Neuronal stem cell (in vitro differentiated cells): Measurements from ENCODE around the gene EPHA6.
"Not testable (repeated sequence)": the region's sequence is repeated elsewhere in the genome, so short reads cannot be mapped to it uniquely, and the experiment has no call there.

Source experiments
- DNase-seq: peaks from one replicate; pipeline ENCODE4 v3.0.0-alpha.2; 2013; ENCODE audit warnings: low spot score
- H2AFZ ChIP-seq: one replicate; pipeline ENCODE4 v1.6.1; 2013; ENCODE audit warnings: mild to moderate bottlenecking, low read length, inconsistent platforms
- H2AK5ac ChIP-seq: 2 replicates; pipeline ENCODE4 v1.6.1; 2013; ENCODE audit warnings: low read depth, mild to moderate bottlenecking, inconsistent platforms, low read length, moderate library complexity, mixed read lengths
- H2BK120ac ChIP-seq: 2 replicates; pipeline ENCODE4 v1.6.1; 2013; ENCODE audit warnings: low read depth, mild to moderate bottlenecking, inconsistent platforms, low read length, moderate library complexity, mixed read lengths
- H2BK12ac ChIP-seq: one replicate; pipeline ENCODE4 v1.6.1; 2013; ENCODE audit warnings: low read length, inconsistent platforms
- H2BK15ac ChIP-seq: 2 replicates; pipeline ENCODE4 v1.6.1; 2013; ENCODE audit warnings: mild to moderate bottlenecking, low read length, inconsistent platforms, mixed read lengths
- H2BK5ac ChIP-seq: one replicate; pipeline ENCODE4 v1.6.1; 2013; ENCODE audit warnings: inconsistent platforms, mild to moderate bottlenecking, low read length, moderate library complexity
- H3K14ac ChIP-seq: one replicate; pipeline ENCODE4 v1.6.1; 2013; ENCODE audit warnings: low read length, inconsistent platforms
- H3K18ac ChIP-seq: 2 replicates; pipeline ENCODE4 v1.6.1; 2013; ENCODE audit warnings: low read length, inconsistent platforms
- H3K23ac ChIP-seq: 2 replicates; pipeline ENCODE4 v1.6.1; 2013; ENCODE audit warnings: low read depth, mild to moderate bottlenecking, mixed read lengths, low read length, inconsistent platforms; ENCODE audit not compliant: poor library complexity
- H3K27ac ChIP-seq: replicated peaks from 3 replicates; pipeline ENCODE4 v1.5.1; 2013; ENCODE audit warnings: low read length, inconsistent platforms
- H3K27me3 ChIP-seq, 3 experiments: 2 replicates each; pipeline ENCODE4 v1.6.1; 2013; ENCODE audit warnings: low read length in 3 of 3, mild to moderate bottlenecking in 2 of 3, inconsistent platforms in 1 of 3, low read depth in 1 of 3, mixed read lengths in 1 of 3, moderate library complexity in 1 of 3; ENCODE audit not compliant: control insufficient read depth in 3 of 3, insufficient read depth in 3 of 3
- H3K36me3 ChIP-seq, 2 donors: replicated peaks in 1 of 2; 2 replicates each; pipeline ENCODE4 v1.6.1; 2013; ENCODE audit warnings: low read length in 2 of 2; ENCODE audit not compliant: control insufficient read depth in 2 of 2, insufficient read depth in 2 of 2
- H3K4ac ChIP-seq: 2 replicates; pipeline ENCODE4 v1.6.1; 2013; ENCODE audit warnings: inconsistent platforms, mild to moderate bottlenecking, low read length, moderate library complexity
- H3K4me1 ChIP-seq, 2 donors: 1 replicate in 1 of 2; 2 replicates in 1 of 2; pipeline ENCODE4 v1.6.1; 2013; ENCODE audit warnings: low read length in 2 of 2, low read depth in 1 of 2; ENCODE audit not compliant: control insufficient read depth in 2 of 2, insufficient read depth in 1 of 2
- H3K4me2 ChIP-seq: one replicate; pipeline ENCODE4 v1.6.1; 2013; ENCODE audit warnings: mild to moderate bottlenecking, low read length, inconsistent platforms; ENCODE audit not compliant: insufficient read depth, poor library complexity, severe bottlenecking
- H3K4me3 ChIP-seq, 2 donors: 2 replicates each; pipeline ENCODE4 v1.5.1; 2013; ENCODE audit warnings: low read length in 2 of 2, mild to moderate bottlenecking in 2 of 2, inconsistent platforms in 1 of 2, moderate library complexity in 1 of 2
- H3K79me1 ChIP-seq: one replicate; pipeline ENCODE4 v1.6.1; 2013; ENCODE audit warnings: low read depth, mild to moderate bottlenecking, inconsistent platforms, low read length, moderate library complexity
- H3K9ac ChIP-seq: one replicate; pipeline ENCODE4 v1.6.1; 2013; ENCODE audit warnings: mild to moderate bottlenecking, low read depth, low read length, inconsistent platforms; ENCODE audit not compliant: poor library complexity
- H3K9me3 ChIP-seq, 2 donors: replicated peaks in 1 of 2; 2 replicates each; pipeline versions ENCODE3 to v1.6.1; 2013; ENCODE audit warnings: low read length in 2 of 2, mild to moderate bottlenecking in 2 of 2, inconsistent platforms in 1 of 2, low read depth in 1 of 2, mixed read lengths in 1 of 2, moderate library complexity in 1 of 2; ENCODE audit not compliant: control insufficient read depth in 2 of 2, insufficient read depth in 1 of 2
- H4K8ac ChIP-seq: one replicate; pipeline ENCODE4 v1.6.1; 2013; ENCODE audit warnings: low read depth, mild to moderate bottlenecking, inconsistent platforms, low read length, moderate library complexity
- H4K91ac ChIP-seq: one replicate; pipeline ENCODE4 v1.6.1; 2013; ENCODE audit warnings: low read length, low read depth, mild to moderate bottlenecking, inconsistent platforms; ENCODE audit not compliant: poor library complexity
- WGBS, 2 donors: extraction: QIAGEN DNeasy Blood & Tissue Kit; methylation state at CpG; one replicate each; pipeline ENCODE4 v1.1.7; 2013; ENCODE audit warnings: missing lambda C conversion rate in 2 of 2, mixed read lengths in 1 of 2; ENCODE audit not compliant: insufficient read length in 2 of 2, insufficient replicate concordance in 1 of 2; ENCODE audit errors: extremely low coverage in 2 of 2; 5-methylcytosine and 5-hydroxymethylcytosine counted together

Gene EPHA6

GRCh38 chr3:97612632-97613031 lies 798.2 kb downstream of the EPHA6 start:
- no peak overlapping the region for H3K23ac ChIP-seq
- H3K36me3 ChIP-seq: no peaks in the 10 kb centered on the region
- H3K27me3 ChIP-seq: no peaks in the 10 kb centered on the region
- no peak overlapping the region for H2AK5ac ChIP-seq
- no CpG with 5 or more reads among the region's 1 CpG for WGBS, 2 donors
- no peak overlapping the region for H3K18ac ChIP-seq
- H3K27ac ChIP-seq: no peak overlapping the region
- no peak overlapping the region for H3K9ac ChIP-seq
- DNase-seq: no peak
- H3K14ac ChIP-seq: no peak overlapping the region
- H2BK12ac ChIP-seq: no peak overlapping the region
- H3K9me3 ChIP-seq: peaks cover 0 to 2% of the 10 kb centered on the region in 2 donors
- no peak overlapping the region for H3K4me3 ChIP-seq
- H4K91ac ChIP-seq: no peak overlapping the region
- no peak overlapping the region for H4K8ac ChIP-seq
- H2BK15ac ChIP-seq: no peak overlapping the region
- H3K4me1 ChIP-seq: no peaks in the 10 kb centered on the region
- H2BK5ac ChIP-seq: no peak overlapping the region
- H2BK120ac ChIP-seq: no peak overlapping the region
- no peak overlapping the region for H3K4me2 ChIP-seq
- no peak overlapping the region for H2AFZ ChIP-seq
- H3K79me1 ChIP-seq: no peaks in the 10 kb centered on the region
- H3K4ac ChIP-seq: no peak overlapping the region

- no peak overlapping the region for H3K9ac ChIP-seq
- no peak overlapping the region for H3K14ac ChIP-seq
- no peaks in the 10 kb centered on the region for H3K36me3 ChIP-seq
- H2BK5ac ChIP-seq: no peak overlapping the region
- no CpG with 5 or more reads among the region's 2 CpGs for WGBS, 2 donors
- no peaks in the 10 kb centered on the region for H3K79me1 ChIP-seq
- no peak overlapping the region for H2BK15ac ChIP-seq
- H3K4ac ChIP-seq: no peak overlapping the region
- no peak overlapping the region for H2AK5ac ChIP-seq
- no peak for DNase-seq
- no peaks in the 10 kb centered on the region for H3K4me1 ChIP-seq
- H3K4me3 ChIP-seq: no peak overlapping the region
- peaks cover 0 to 2% of the 10 kb centered on the region in 2 donors for H3K9me3 ChIP-seq
- H4K91ac ChIP-seq: no peak overlapping the region
- no peaks in the 10 kb centered on the region for H3K27me3 ChIP-seq
- H3K18ac ChIP-seq: no peak overlapping the region
- no peak overlapping the region for H3K23ac ChIP-seq
- H3K4me2 ChIP-seq: no peak overlapping the region
- no peak overlapping the region for H3K27ac ChIP-seq
- H2BK12ac ChIP-seq: no peak overlapping the region
- no peak overlapping the region for H2AFZ ChIP-seq
- H2BK120ac ChIP-seq: no peak overlapping the region
- H4K8ac ChIP-seq: no peak overlapping the region
Measured at GRCh38 chr3:97613139-97613538, 798.7 kb downstream of the EPHA6 start.

GRCh38 chr3:97620514-97620913 lies 806.1 kb downstream of the EPHA6 start:
- not testable (repeated sequence) for H3K36me3 ChIP-seq, H4K8ac ChIP-seq, H2AFZ ChIP-seq, H4K91ac ChIP-seq, H3K27me3 ChIP-seq, H3K23ac ChIP-seq, H2BK5ac ChIP-seq, H3K79me1 ChIP-seq, DNase-seq, H2BK120ac ChIP-seq, H3K9ac ChIP-seq, H3K27ac ChIP-seq, H3K14ac ChIP-seq, H3K4me2 ChIP-seq, H2BK12ac ChIP-seq, H3K4ac ChIP-seq, H2BK15ac ChIP-seq, H3K9me3 ChIP-seq, H3K18ac ChIP-seq, H3K4me1 ChIP-seq, H2AK5ac ChIP-seq, H3K4me3 ChIP-seq
- no CpG with 5 or more reads among the region's 1 CpG for WGBS, 2 donors

GRCh38 chr3:97636465-97636864 lies 822.1 kb downstream of the EPHA6 start:
- no peak overlapping the region for H3K4ac ChIP-seq
- no peak overlapping the region for H3K18ac ChIP-seq
- no peaks in the 10 kb centered on the region for H3K9me3 ChIP-seq
- no peaks in the 10 kb centered on the region for H3K36me3 ChIP-seq
- H2BK120ac ChIP-seq: no peak overlapping the region
- no peak overlapping the region for H2AFZ ChIP-seq
- no peak overlapping the region for H3K27ac ChIP-seq
- no peak overlapping the region for H2BK12ac ChIP-seq
- H3K4me3 ChIP-seq: no peak overlapping the region
- no peak overlapping the region for H2BK5ac ChIP-seq
- H4K91ac ChIP-seq: no peak overlapping the region
- H3K79me1 ChIP-seq: no peaks in the 10 kb centered on the region
- H3K4me2 ChIP-seq: no peak overlapping the region
- no peaks in the 10 kb centered on the region for H3K4me1 ChIP-seq
- H3K14ac ChIP-seq: no peak overlapping the region
- no CpG with 5 or more reads among the region's 1 CpG for WGBS, 2 donors
- no peak overlapping the region for H3K9ac ChIP-seq
- H3K23ac ChIP-seq: no peak overlapping the region
- no peak overlapping the region for H2BK15ac ChIP-seq
- no peak overlapping the region for H2AK5ac ChIP-seq
- no peak overlapping the region for H4K8ac ChIP-seq
- no peaks in the 10 kb centered on the region for H3K27me3 ChIP-seq
- DNase-seq: no peak
